H1 (cell line): ENCODE measurements around the gene RTN4RL1. TPM values are rescaled to one million over a fixed set of nuclear protein-coding genes. Genes with fewer than 3 reads are reported as not detected.

Source experiments
- CTCF ChIA-PET: fragments of 300-600 bp; sonication (Branson Sonifier 250); formaldehyde crosslinking; loops from one replicate; lab custom pipeline; 2021; ENCODE audit not compliant: partially characterized antibody; lab: Charles Lee
- POLR2A ChIA-PET: fragments of 300-600 bp; sonication (Branson Sonifier 250); formaldehyde crosslinking; loops from one replicate; lab custom pipeline; 2021; ENCODE audit warnings: inconsistent platforms; ENCODE audit not compliant: partially characterized antibody; lab: Charles Lee
- DNase-seq, 2 experiments: peaks; one replicate each; pipeline versions ENCODE4 v3.0.0 to v3.0.0-alpha.2; 2010 to 2022; ENCODE audit warnings: low spot score in 2 of 2, low read depth in 1 of 2, mixed read lengths in 1 of 2
- FAIRE-seq: peaks from 2 replicates; lab custom pipeline; 2011; peaks lifted over from hg19 to GRCh38; lab: Jason Lieb, UNC
- H2AFZ ChIP-seq: 2 replicates; pipeline ENCODE4 v1.8.1; 2012; ENCODE audit warnings: low read length, inconsistent platforms
- H2AK5ac ChIP-seq: 2 replicates; pipeline ENCODE4 v1.6.1; 2013; ENCODE audit warnings: low read depth, low read length
- H2BK120ac ChIP-seq: replicated peaks from 2 replicates; pipeline ENCODE3; 2013; ENCODE audit warnings: low read depth, low read length, inconsistent platforms
- H2BK12ac ChIP-seq: 2 replicates; pipeline ENCODE4 v1.6.1; 2013; ENCODE audit warnings: low read depth, low read length
- H2BK15ac ChIP-seq: 2 replicates; pipeline ENCODE4 v1.6.1; 2013; ENCODE audit warnings: low read length
- H2BK20ac ChIP-seq: 2 replicates; pipeline ENCODE4 v1.6.1; 2013; ENCODE audit warnings: low read length
- H2BK5ac ChIP-seq: 2 replicates; pipeline ENCODE4 v1.6.1; 2013; ENCODE audit warnings: low read depth, low read length
- H3K14ac ChIP-seq: 2 replicates; pipeline ENCODE4 v1.6.1; 2013; ENCODE audit warnings: inconsistent platforms; ENCODE audit not compliant: insufficient read length
- H3K18ac ChIP-seq: 2 replicates; pipeline ENCODE4 v1.6.1; 2013; ENCODE audit warnings: low read length; ENCODE audit errors: extremely low read depth
- H3K23ac ChIP-seq: 2 replicates; pipeline ENCODE4 v1.6.1; 2013; ENCODE audit warnings: inconsistent platforms; ENCODE audit not compliant: insufficient read length
- H3K23me2 ChIP-seq: 2 replicates; pipeline ENCODE4 v1.6.1; 2013; ENCODE audit warnings: low read depth, low read length
- H3K27ac ChIP-seq: 2 replicates; pipeline ENCODE4 v1.6.1; 2011; ENCODE audit warnings: low read depth, low read length, inconsistent platforms
- H3K27me3 ChIP-seq, 4 experiments: replicated peaks in 1 of 4; 1 replicate in 1 of 4; 2 replicates in 3 of 4; pipeline versions ENCODE4 v1.6.1 to v1.8.1; 2011 to 2013; ENCODE audit warnings: low read length in 3 of 4, mild to moderate bottlenecking in 3 of 4, inconsistent platforms in 2 of 4, mixed read lengths in 2 of 4, moderate library complexity in 1 of 4; ENCODE audit not compliant: control insufficient read depth in 3 of 4, insufficient read depth in 3 of 4; ENCODE audit errors: extremely low read depth in 1 of 4
- H3K36me3 ChIP-seq, 4 experiments: 2 replicates each; pipeline versions ENCODE4 v1.6.1 to v1.8.1; 2011 to 2013; ENCODE audit warnings: mild to moderate bottlenecking in 4 of 4, low read length in 3 of 4, moderate library complexity in 2 of 4, control low read depth in 1 of 4, inconsistent platforms in 1 of 4; ENCODE audit not compliant: insufficient read depth in 4 of 4, control insufficient read depth in 2 of 4
- H3K4ac ChIP-seq: replicated peaks from 2 replicates; pipeline ENCODE3; 2013; ENCODE audit warnings: low read length, low read depth, mixed read lengths, inconsistent platforms; ENCODE audit not compliant: insufficient read length
- H3K4me1 ChIP-seq, 4 experiments: replicated peaks in 1 of 4; 1 replicate in 1 of 4; 2 replicates in 3 of 4; pipeline versions ENCODE4 v1.6.1 to v1.8.1; 2011 to 2013; ENCODE audit warnings: low read length in 3 of 4, inconsistent platforms in 2 of 4, mixed read lengths in 1 of 4; ENCODE audit not compliant: insufficient read depth in 4 of 4, control insufficient read depth in 3 of 4
- H3K4me2 ChIP-seq, 2 experiments: 2 replicates each; pipeline versions ENCODE4 v1.6.1 to v1.8.1; 2011 to 2013; ENCODE audit warnings: low read depth in 2 of 2, low read length in 2 of 2, control low read depth in 1 of 2, inconsistent platforms in 1 of 2, mild to moderate bottlenecking in 1 of 2; ENCODE audit not compliant: insufficient read depth in 1 of 2
- H3K4me3 ChIP-seq, 4 experiments: fragments of 200-600, 300-600 bp in 1 of 4; sonication (generic), shearing (Covaris generic), sonication (Bioruptor Twin) in 1 of 4; 2 replicates each; pipeline versions ENCODE4 v1.5.1 to v1.8.1; 2011 to 2016; ENCODE audit warnings: low read length in 4 of 4, low read depth in 3 of 4, control low read depth in 2 of 4, inconsistent platforms in 2 of 4, mild to moderate bottlenecking in 2 of 4, mixed read lengths in 1 of 4, moderate library complexity in 1 of 4; ENCODE audit not compliant: insufficient read depth in 2 of 4; ENCODE audit errors: extremely low read depth in 1 of 4
- H3K56ac ChIP-seq: replicated peaks from 2 replicates; pipeline ENCODE3; 2013; ENCODE audit warnings: low read depth, mild to moderate bottlenecking, mixed read lengths, low read length, inconsistent platforms; ENCODE audit not compliant: insufficient read length
- H3K79me1 ChIP-seq: 2 replicates; pipeline ENCODE4 v1.6.1; 2013; ENCODE audit warnings: low read depth, low read length, control low read depth
- H3K79me2 ChIP-seq, 2 experiments: 2 replicates each; pipeline versions ENCODE4 v1.6.1 to v1.8.1; 2012 to 2013; ENCODE audit warnings: low read length in 2 of 2, mild to moderate bottlenecking in 2 of 2, inconsistent platforms in 1 of 2; ENCODE audit not compliant: insufficient read depth in 2 of 2, control insufficient read depth in 1 of 2
- H3K9ac ChIP-seq, 4 experiments: replicated peaks in 1 of 4; 1 replicate in 1 of 4; 2 replicates in 3 of 4; pipeline versions ENCODE4 v1.6.1 to v1.8.1; 2011 to 2013; ENCODE audit warnings: low read depth in 3 of 4, low read length in 3 of 4, control low read depth in 2 of 4, mild to moderate bottlenecking in 2 of 4, moderate library complexity in 2 of 4, inconsistent platforms in 1 of 4; ENCODE audit errors: extremely low read depth in 1 of 4
- H3K9me3 ChIP-seq, 2 experiments: 2 replicates each; pipeline versions ENCODE4 v1.6.1 to v1.8.1; 2012 to 2013; ENCODE audit warnings: mild to moderate bottlenecking in 2 of 2, moderate library complexity in 2 of 2, control low read depth in 1 of 2, inconsistent platforms in 1 of 2, low read depth in 1 of 2, low read length in 1 of 2, mixed read lengths in 1 of 2; ENCODE audit not compliant: insufficient read depth in 2 of 2
- H4K20me1 ChIP-seq, 2 experiments: replicated peaks in 1 of 2; 2 replicates each; pipeline versions ENCODE3 to v1.8.1; 2011 to 2013; ENCODE audit warnings: inconsistent platforms in 2 of 2, low read length in 2 of 2, mild to moderate bottlenecking in 1 of 2; ENCODE audit not compliant: insufficient read depth in 2 of 2, control insufficient read depth in 1 of 2
- H4K5ac ChIP-seq: 2 replicates; pipeline ENCODE4 v1.6.1; 2013; ENCODE audit warnings: low read length, low read depth, mixed read lengths, inconsistent platforms; ENCODE audit not compliant: insufficient read length
- H4K8ac ChIP-seq: 2 replicates; pipeline ENCODE4 v1.8.0; 2013; ENCODE audit warnings: mild to moderate bottlenecking, moderate library complexity, low read length, inconsistent platforms; ENCODE audit not compliant: insufficient read depth; ENCODE audit errors: extremely low read depth
- H4K91ac ChIP-seq: replicated peaks from 2 replicates; pipeline ENCODE3; 2013; ENCODE audit warnings: low read length, mixed read lengths, inconsistent platforms; ENCODE audit not compliant: insufficient read length
- CBX5 ChIP-seq: fragments of 300-800, 300-1000 bp; sonication (generic); IDR thresholded peaks from 2 replicates; pipeline ENCODE4 v1.7.1; 2016; ENCODE audit warnings: antibody characterized with exemption, low read length, low read depth
- CBX8 ChIP-seq: fragments of 300-800, 300-1000 bp; sonication (generic); IDR thresholded peaks from 2 replicates; pipeline ENCODE4 v1.7.1; 2016; ENCODE audit warnings: low read depth, low read length, borderline replicate concordance
- POU5F1 ChIP-seq: IDR thresholded peaks from 2 replicates; pipeline ENCODE4 v1.6.1; 2011; ENCODE audit warnings: low read depth, mild to moderate bottlenecking, low read length, moderate library complexity
- RAD21 ChIP-seq, 2 experiments: IDR thresholded peaks in 1 of 2; conservative IDR thresholded peaks in 1 of 2; 2 replicates each; pipeline ENCODE4 v1.6.1; 2011; ENCODE audit warnings: low read depth in 2 of 2, low read length in 2 of 2, improper control_type of control experiment in 1 of 2, inconsistent platforms in 1 of 2, mild to moderate bottlenecking in 1 of 2, moderate library complexity in 1 of 2
- RNF2 ChIP-seq: fragments of 200-900, 300-1000 bp; sonication (generic); IDR thresholded peaks from 2 replicates; pipeline ENCODE4 v1.7.1; 2016; ENCODE audit warnings: borderline replicate concordance, low read depth, mild to moderate bottlenecking, antibody characterized with exemption, low read length; ENCODE audit not compliant: poor library complexity, severe bottlenecking; ENCODE audit errors: missing control alignments
- SIRT6 ChIP-seq: IDR thresholded peaks from one replicate; pipeline ENCODE4 v1.7.1; 2012; ENCODE audit warnings: low read length, inconsistent platforms
- SUZ12 ChIP-seq: fragments of 200-600 bp; sonication (generic); IDR thresholded peaks from 2 replicates; pipeline ENCODE4 v1.6.1; 2012; ENCODE audit warnings: mild to moderate bottlenecking, inconsistent platforms, low read length, moderate library complexity, mixed read lengths
- WGBS, 2 experiments: shearing (Covaris generic) in 1 of 2; methylation state at CpG; one replicate each; pipeline versions ENCODE4 v1.1.6 to v1.1.7; 2013 to 2015; ENCODE audit warnings: low lambda C conversion rate in 2 of 2, mixed read lengths in 2 of 2, inconsistent platforms in 1 of 2, low coverage in 1 of 2, missing lambda C conversion rate in 1 of 2; ENCODE audit not compliant: insufficient replicate concordance in 2 of 2, insufficient coverage in 1 of 2, insufficient read length in 1 of 2; ENCODE audit errors: extremely low coverage in 1 of 2, missing lambda C conversion rate in 1 of 2; 5-methylcytosine and 5-hydroxymethylcytosine counted together
- polyA plus RNA-seq, 7 experiments: library from polyadenylated mRNA; depleted of rRNA in 3 of 7; stranded (reverse) in 5 of 7; unstranded in 2 of 7; fragments of >200 nt in 5 of 7; fragments of 200-250 nt in 2 of 7; gene quantifications; 1 replicate in 5 of 7; 2 replicates in 1 of 7; 4 replicates in 1 of 7; pipeline versions ENCODE4 v1.2.1 to v1.2.3, GENCODE V29; 2011 to 2013; ENCODE audit warnings: missing spikeins in 2 of 7, mixed read lengths in 2 of 7
- total RNA-seq: library from RNA; stranded (reverse); fragmentation: NEBNext Ultra II Directional; extraction: Animal tissue kit (Norgen Biotek cat#: 25700); gene quantifications from 2 replicates; pipeline ENCODE4 v1.2.1, GENCODE V29; 2021
- TF ChIP-seq, protein P1 (sequence below): IDR thresholded peaks from 2 replicates; pipeline ENCODE4 v1.6.1; 2012; ENCODE audit warnings: inconsistent platforms

RTN4RL1 gene
- total and polyA plus RNA-seq, 2 of the 8 experiments (the other 6 are each of a cell fraction or from before 2014, with no cell fraction given), result 0.09 TPM; not detected in 1

DNA sequence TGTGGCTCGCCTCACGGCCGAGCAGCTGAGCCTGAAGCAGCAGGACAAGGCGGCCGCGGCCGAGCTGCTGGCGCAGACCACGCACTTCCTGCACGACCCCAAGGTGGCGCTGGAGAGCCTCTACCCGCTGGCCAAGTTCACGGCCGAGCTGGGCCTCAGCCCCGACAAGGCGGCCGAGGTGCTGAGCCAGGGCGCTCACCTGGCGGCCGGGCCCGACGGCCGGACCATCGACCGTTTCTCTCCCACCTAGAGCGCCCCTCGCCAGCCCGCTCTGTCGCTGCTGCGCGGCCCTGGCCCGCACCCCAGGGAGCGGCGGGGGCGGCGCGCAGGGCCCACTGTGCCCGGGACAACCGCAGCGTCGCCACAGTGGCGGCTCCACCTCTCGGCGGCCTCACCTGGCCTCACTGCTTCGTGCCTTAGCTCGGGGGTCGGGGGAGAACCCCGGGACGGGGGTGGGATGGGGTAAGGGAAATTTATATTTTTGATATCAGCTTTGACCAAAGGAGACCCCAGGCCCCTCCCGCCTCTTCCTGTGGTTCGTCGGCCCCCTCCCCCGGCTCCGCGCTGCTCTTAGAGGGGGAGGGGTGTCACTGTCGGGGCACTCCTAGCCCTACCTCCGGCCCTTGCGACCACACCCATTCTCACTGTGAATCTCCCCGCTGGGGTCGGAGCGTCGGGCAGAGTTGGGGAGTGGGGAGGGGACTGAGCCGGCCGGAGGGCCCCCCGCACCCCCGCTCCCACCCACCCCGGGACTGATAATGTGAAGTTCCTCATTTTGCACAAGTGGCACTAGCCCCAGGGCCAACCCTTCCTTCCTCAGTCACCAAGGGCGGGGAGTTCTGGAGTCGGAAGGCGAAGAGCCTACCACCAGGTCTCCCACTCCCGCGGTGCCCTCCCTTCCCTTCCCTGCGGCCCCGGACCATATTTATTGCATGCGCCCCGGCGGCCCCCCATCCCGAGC lies 33.7 kb upstream of the RTN4RL1 start:
- Histone ChIP-seq H3K36me3 (peaks cover 0 to 14% (median 0%) of the 10 kb centered on the region in 4 experiments; a peak in 1 of 8 replicates), H3K27ac (no peak overlapping the region), H3K18ac (no peak overlapping the region; the same call in 1 of the 2 replicates), H4K91ac (no peak overlapping the region), H3K27me3 (peaks cover 50 to 74% (median 67%) of the 10 kb centered on the region in 4 experiments), H3K23me2 (peaks cover 4% of the 10 kb centered on the region; the same call in 1 of the 2 replicates), H2BK15ac (no peak overlapping the region), H3K14ac (no peak overlapping the region), H3K4me3 (peak overlapping the region in 3 of 4 experiments; percentile 4 to 54 (median 9); a peak in 4 of 8 replicates), H2BK120ac (no peak overlapping the region), H2AFZ (no peak overlapping the region), H3K9me3 (peaks cover 0 to 7% of the 10 kb centered on the region in 2 experiments; a peak in 1 of 4 replicates), H4K20me1 (peaks cover 12 to 16% of the 10 kb centered on the region in 2 experiments), H2BK20ac (no peak overlapping the region), H3K4ac (no peak overlapping the region), H3K79me1 (no peaks in the 10 kb centered on the region), H4K8ac (peak overlapping the region; percentile 19), H3K9ac (no peak overlapping the region), H2BK5ac (no peak overlapping the region), H4K5ac (no peak overlapping the region), H2AK5ac (no peak overlapping the region), H3K23ac (no peak overlapping the region), H3K56ac (no peak overlapping the region), H3K4me2 (peak overlapping the region; percentile 12 to 62), H3K4me1 (peaks cover 0 to 31% (median 17%) of the 10 kb centered on the region in 4 experiments; a peak in 6 of 7 replicates), H3K79me2 (no peaks in the 10 kb centered on the region), H2BK12ac (0 out of 2 replicates have a peak overlapping the region, but pooled peaks have one; percentile 77)
- 17% methylated on average over 27 of the region's 78 CpGs; no CpG with 5 or more reads in 1 of the 2 experiments for WGBS, 2 experiments
- FAIRE-seq, result no peak
- ChIA-PET CTCF (interaction anchor here (0.5 to 9.3 kb wide), 41 partner anchors 10 to 310 kb away, joined by 3 to 122 read pairs (median 4); partner anchors contain the start of gene OVCA2), POLR2A (interaction anchor here (0.9 to 2.6 kb wide), 4 partner anchors 9 to 277 kb away, joined by 3 to 8 read pairs (median 6); partner anchors contain the start of gene TSR1)
- peak in 1 of 2 experiments; percentile 94 for DNase-seq
- TF ChIP-seq POU5F1 (no peak), RNF2 (no peak), CBX5 (no peak), SIRT6 (no peak), CBX8 (no peak), RAD21 (IDR thresholded peaks at IDR 0.05 in 1 of 2, conservative IDR thresholded peaks at IDR 0.05 in 1 of 2; ENCODE audit: low read depth in 2 of 2, low read length in 2 of 2) (peak; percentile 72 to 73), SUZ12 (no peak; the same call in 1 of the 2 replicates)
- TF ChIP-seq, protein P1, sequence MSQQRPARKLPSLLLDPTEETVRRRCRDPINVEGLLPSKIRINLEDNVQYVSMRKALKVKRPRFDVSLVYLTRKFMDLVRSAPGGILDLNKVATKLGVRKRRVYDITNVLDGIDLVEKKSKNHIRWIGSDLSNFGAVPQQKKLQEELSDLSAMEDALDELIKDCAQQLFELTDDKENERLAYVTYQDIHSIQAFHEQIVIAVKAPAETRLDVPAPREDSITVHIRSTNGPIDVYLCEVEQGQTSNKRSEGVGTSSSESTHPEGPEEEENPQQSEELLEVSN, result no peak
